ENCODE data around the gene ATG10. TPM values are rescaled to one million over a fixed set of nuclear protein-coding genes. Genes with fewer than 3 reads are reported as not detected.
"Not testable (repeated sequence)": the region's sequence is repeated elsewhere in the genome, so short reads cannot be mapped to it uniquely, and the experiment has no call there.

ATG10 gene
- total and polyA plus RNA-seq, 2 of the 13 experiments (the other 11 are each of a cell fraction or from before 2014, with no cell fraction given): 2.0 to 5.7 TPM

DNA sequence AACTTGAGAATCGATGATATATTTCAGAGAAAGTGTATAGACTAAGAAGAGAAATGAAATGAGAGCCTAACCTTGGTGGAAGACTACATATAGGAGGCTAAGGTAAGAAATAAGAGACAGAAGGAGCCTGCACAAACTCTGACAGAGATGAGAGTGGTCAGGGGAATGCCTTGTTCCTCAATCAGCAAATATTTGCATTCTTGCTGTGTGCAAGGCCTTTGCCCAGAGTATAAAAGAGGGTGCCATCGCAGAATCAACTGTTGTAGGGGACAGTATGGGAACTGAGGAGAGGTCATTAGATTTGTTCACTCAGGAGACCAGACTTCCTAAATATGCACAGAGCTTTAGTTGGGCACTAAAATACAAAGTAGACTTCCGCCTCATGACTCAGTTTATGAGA lies 137.2 kb downstream of the ATG10 start (continued):
- TF ChIP-seq CSRNP2 (CRISPR knock-in tag; conservative IDR thresholded peaks at IDR 0.05; ENCODE audit: low read depth) (no peak), TEAD3 (CRISPR knock-in tag; optimal IDR thresholded peaks at IDR 0.05; ENCODE audit: borderline replicate concordance) (peak; percentile 19), FOXA3 (CRISPR knock-in tag; IDR thresholded peaks at IDR 0.05) (0 out of 2 replicates have a peak, but pooled peaks have one; percentile 16), THYN1 (CRISPR knock-in tag; IDR thresholded peaks at IDR 0.05; ENCODE audit: borderline replicate concordance, low read depth) (no peak)

- H3K36me3 ChIP-seq (replicated peaks in 1 of 2; ENCODE audit: control insufficient read depth in 1 of 2, insufficient read depth in 2 of 2, low read length in 2 of 2); H3K27ac ChIP-seq (ENCODE audit: extremely low read length, insufficient read depth, low read length); ATAC-seq; H3K79me2 ChIP-seq (ENCODE audit: insufficient read depth, low read length); H3K27me3 ChIP-seq (ENCODE audit: control insufficient read depth in 1 of 2, insufficient read depth in 2 of 2, low read length in 2 of 2); H3K9me3 ChIP-seq (ENCODE audit: low read length); FAIRE-seq; POLR2A ChIA-PET; in situ Hi-C loops (cut with HindIII; ENCODE audit: extremely low pct_ligation_motif_present, low pct_unique_long_range_greater_than_20kb); CTCF ChIA-PET (ENCODE audit: low intra/inter-chr PET ratio, low total read pairs); H3K4me2 ChIP-seq (ENCODE audit: low read depth, low read length); H3K9ac ChIP-seq (ENCODE audit: insufficient read depth, low read depth, low read length); DNase-seq (ENCODE audit: low spot score); H4K20me1 ChIP-seq (ENCODE audit: insufficient read depth, low read length); BruUV-seq (replicated peaks); H3K4me3 ChIP-seq (replicated peaks in 1 of 3; ENCODE audit: insufficient read depth in 1 of 3, low read depth in 2 of 3, low read length in 3 of 3); H2AFZ ChIP-seq (ENCODE audit: low read length); H3K4me1 ChIP-seq (ENCODE audit: insufficient read depth, low read length); intact Hi-C loops (cut with micrococcal nuclease; ENCODE audit: unreplicated experiment): not testable (repeated sequence)
- WGBS (ENCODE audit: low lambda C conversion rate): 96% methylated on average over 2 of the region's 2 CpGs
Observed at GRCh38 chr5:82109915-82110314, 138.1 kb downstream of the ATG10 start.

DNA sequence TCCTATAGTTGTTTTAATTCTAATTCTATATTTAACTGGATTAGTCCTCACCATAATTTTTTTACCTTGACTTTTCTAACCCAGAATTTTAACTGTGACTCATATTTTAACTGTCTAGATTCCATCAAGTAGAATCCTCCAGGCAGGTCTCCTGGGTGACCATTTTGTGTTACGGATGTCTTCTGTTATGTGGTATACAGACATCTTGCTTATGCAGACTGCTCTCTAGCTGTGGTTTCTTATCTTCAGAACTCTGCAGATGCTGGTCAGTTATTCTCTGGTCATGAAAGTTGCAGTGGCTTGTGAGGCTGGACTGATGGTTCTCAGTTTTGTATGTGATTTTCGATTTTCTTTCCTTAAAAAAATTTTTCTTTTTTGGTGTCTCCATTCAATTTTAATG lies 139.4 kb downstream of the ATG10 start:
- H4K20me1 ChIP-seq (ENCODE audit: insufficient read depth, low read length): no peaks in the 10 kb centered on the region
- no peaks in the 10 kb centered on the region for H3K36me3 ChIP-seq (replicated peaks in 1 of 2; ENCODE audit: control insufficient read depth in 1 of 2, insufficient read depth in 2 of 2, low read length in 2 of 2)
- BruUV-seq (replicated peaks): no TSS peak
- H3K4me2 ChIP-seq (ENCODE audit: low read depth, low read length): no peak overlapping the region
- H3K9ac ChIP-seq (ENCODE audit: insufficient read depth, low read depth, low read length): no peak overlapping the region
- in situ Hi-C loops (cut with HindIII; ENCODE audit: extremely low pct_ligation_motif_present, low pct_unique_long_range_greater_than_20kb): no loop called here
- no peak for ATAC-seq
- 54% methylated on average over 2 of the region's 2 CpGs for WGBS (ENCODE audit: low lambda C conversion rate)
- DNase-seq (ENCODE audit: low spot score): no peak
- H2AFZ ChIP-seq (ENCODE audit: low read length): no peak overlapping the region
- H3K79me2 ChIP-seq (ENCODE audit: insufficient read depth, low read length): no peaks in the 10 kb centered on the region
- FAIRE-seq: no peak
- no peak overlapping the region for H3K4me3 ChIP-seq (replicated peaks in 1 of 3; ENCODE audit: insufficient read depth in 1 of 3, low read depth in 2 of 3, low read length in 3 of 3)
- H3K27me3 ChIP-seq (ENCODE audit: control insufficient read depth in 1 of 2, insufficient read depth in 2 of 2, low read length in 2 of 2): no peaks in the 10 kb centered on the region
- no peak overlapping the region for H3K27ac ChIP-seq (ENCODE audit: extremely low read length, insufficient read depth, low read length)
- peaks cover 9% of the 10 kb centered on the region for H3K4me1 ChIP-seq (ENCODE audit: insufficient read depth, low read length)
- POLR2A ChIA-PET: no interaction called here
- intact Hi-C loops (cut with micrococcal nuclease; ENCODE audit: unreplicated experiment): no loop called here
- no peaks in the 10 kb centered on the region for H3K9me3 ChIP-seq (ENCODE audit: low read length)
- CTCF ChIA-PET (ENCODE audit: low intra/inter-chr PET ratio, low total read pairs): no interaction called here
- TF ChIP-seq FOXP1 (IDR thresholded peaks at IDR 0.05) (no peak), FOXP1 (CRISPR knock-in tag; IDR thresholded peaks at IDR 0.05) (no peak), NR1H2 (CRISPR knock-in tag; IDR thresholded peaks at IDR 0.05; ENCODE audit: borderline replicate concordance, low read depth) (no peak), ZNF503 (CRISPR knock-in tag; IDR thresholded peaks at IDR 0.05) (no peak), ZNF207 (IDR thresholded peaks at IDR 0.05; ENCODE audit: borderline replicate concordance) (no peak), TEAD3 (CRISPR knock-in tag; optimal IDR thresholded peaks at IDR 0.05; ENCODE audit: borderline replicate concordance) (no peak), FOXM1 (CRISPR knock-in tag; IDR thresholded peaks at IDR 0.05) (no peak), ZNF883 (CRISPR knock-in tag; IDR thresholded peaks at IDR 0.05; ENCODE audit: not compliant biosample characterization) (no peak), JUND (CRISPR knock-in tag; IDR thresholded peaks at IDR 0.05) (no peak), ZNF704 (CRISPR knock-in tag; IDR thresholded peaks at IDR 0.05; ENCODE audit: borderline replicate concordance) (no peak)
